ENCODE results near the gene C9orf152. TPM values are rescaled to one million over a fixed set of nuclear protein-coding genes. Genes with fewer than 3 reads are reported as not detected.

Gene C9orf152
- total and polyA plus RNA-seq, 4 donors, result 0.08 to 0.29 (median 0.20) TPM; not detected in 1

GRCh38 chr9:110246214-110246613, 38.3 kb upstream of the C9orf152 start:
- no peak overlapping the region for H3K4me3 ChIP-seq (ENCODE audit: low read depth in 1 of 3, low read length in 3 of 3)
- peaks cover 0 to 5% (median 4%) of the 10 kb centered on the region in 4 donors for H3K4me1 ChIP-seq (ENCODE audit: control insufficient read depth in 4 of 4, insufficient read depth in 4 of 4, low read length in 3 of 4)
- H3K27ac ChIP-seq (ENCODE audit: low read depth in 1 of 2, low read length in 2 of 2), result no peak overlapping the region
- no peak for TF ChIP-seq FOXA1 (IDR thresholded peaks at IDR 0.05)
- TF ChIP-seq GABPA (IDR thresholded peaks at IDR 0.05 in 1 of 2, conservative IDR thresholded peaks at IDR 0.05 in 1 of 2), result no peak
- no peak for TF ChIP-seq NR2F2 (IDR thresholded peaks at IDR 0.05)
- no peak for TF ChIP-seq FOXA2 (IDR thresholded peaks at IDR 0.05)
- TF ChIP-seq TAF1 (conservative IDR thresholded peaks at IDR 0.05), result no peak
- no peak for TF ChIP-seq EGR1 (IDR thresholded peaks at IDR 0.05; ENCODE audit: low read depth in 2 of 2)
- TF ChIP-seq HNF4G (IDR thresholded peaks at IDR 0.05), result no peak
- TF ChIP-seq HNF4A (conservative IDR thresholded peaks at IDR 0.05), result no peak
- TF ChIP-seq RXRA (IDR thresholded peaks at IDR 0.05), result no peak
- no peak for TF ChIP-seq ZBTB33 (IDR thresholded peaks at IDR 0.05)
- TF ChIP-seq SP1 (IDR thresholded peaks at IDR 0.05), result no peak
- TF ChIP-seq REST (IDR thresholded peaks at IDR 0.05), result no peak
- no peak for TF ChIP-seq RAD21 (IDR thresholded peaks at IDR 0.05)
- no peak for TF ChIP-seq MAX (IDR thresholded peaks at IDR 0.05)
- no peak for TF ChIP-seq ATF3 (IDR thresholded peaks at IDR 0.05)
- TF ChIP-seq CTCF (IDR thresholded peaks at IDR 0.05; ENCODE audit: low read depth, low read length, missing input control), result no peak
- no peak for TF ChIP-seq YY1 (IDR thresholded peaks at IDR 0.05)
- no peak for TF ChIP-seq JUND (IDR thresholded peaks at IDR 0.05)
- H3K9me3 ChIP-seq (ENCODE audit: control insufficient read depth in 4 of 4, low read length in 3 of 4), result no peaks in the 10 kb centered on the region
- no peak for DNase-seq (ENCODE audit: low spot score)
- H3K36me3 ChIP-seq (ENCODE audit: control insufficient read depth in 4 of 4, insufficient read depth in 3 of 4, low read depth in 1 of 4, low read length in 3 of 4), result peaks cover 2 to 33% (median 16%) of the 10 kb centered on the region in 4 donors
- H3K27me3 ChIP-seq (ENCODE audit: control insufficient read depth in 4 of 4, insufficient read depth in 4 of 4, low read length in 3 of 4), result no peaks in the 10 kb centered on the region
- 97% methylated on average over 6 of the region's 6 CpGs for WGBS
- no peak overlapping the region for H3K9ac ChIP-seq (ENCODE audit: low read depth in 1 of 2, low read length in 2 of 2)
